GM12865 (cell line): Measurements from ENCODE around the gene DPH2.

Source experiments
- DNase-seq: peaks from one replicate; pipeline ENCODE4 v3.0.0; 2010; ENCODE audit warnings: low read depth
- H3K4me3 ChIP-seq: 2 replicates; pipeline ENCODE4 v1.5.1; 2011; ENCODE audit warnings: mild to moderate bottlenecking, low read depth, low read length, control low read depth
- CTCF ChIP-seq: IDR thresholded peaks from 2 replicates; pipeline ENCODE4 v1.5.1; 2011; ENCODE audit warnings: low read length, control low read depth, low read depth, inconsistent platforms; ENCODE audit not compliant: insufficient read depth; ENCODE audit errors: missing control alignments

The DPH2 gene

GRCh38 chr1:43935711-43936427 lies 33.9 kb upstream of the DPH2 start:
- no peak overlapping the region for H3K4me3 ChIP-seq
- no peak for TF ChIP-seq CTCF
- DNase-seq, result no peak

- no peak overlapping the region for H3K4me3 ChIP-seq
- TF ChIP-seq CTCF, result no peak
- no peak for DNase-seq
Measured at GRCh38 chr1:43936431-43937151, 33.2 kb upstream of the DPH2 start.

GRCh38 chr1:43937179-43937865 lies 32.5 kb upstream of the DPH2 start:
- no peak for TF ChIP-seq CTCF
- H3K4me3 ChIP-seq, result no peak overlapping the region
- no peak for DNase-seq

- DNase-seq, result no peak
- H3K4me3 ChIP-seq, result no peak overlapping the region
- TF ChIP-seq CTCF, result no peak
Measured at GRCh38 chr1:43938383-43938782, 31.4 kb upstream of the DPH2 start.

GRCh38 chr1:43938892-43939587 lies 30.8 kb upstream of the DPH2 start:
- DNase-seq, result no peak
- H3K4me3 ChIP-seq, result no peak overlapping the region
- TF ChIP-seq CTCF, result no peak

- no peak overlapping the region for H3K4me3 ChIP-seq
- no peak for TF ChIP-seq CTCF
- DNase-seq, result no peak
Measured at GRCh38 chr1:43942411-43942810, 27.4 kb upstream of the DPH2 start.
